Spleen (tissue), 11 donors: ENCODE results near the gene JAM3. TPM values are rescaled to one million over a fixed set of nuclear protein-coding genes. Genes with fewer than 3 reads are reported as not detected.

ENCODE experiments used
- DNase-seq: peaks from one replicate; pipeline ENCODE4 v3.0.0-alpha.2; 2020
- H3K27ac ChIP-seq, 8 donors: fragments of 200-600 bp; sonication (generic) in 7 of 8; 1 replicate in 4 of 8; 2 replicates in 4 of 8; pipeline versions ENCODE4 v1.5.0 to v1.8.0; 2016 to 2021; ENCODE audit warnings: inconsistent platforms in 4 of 8, mild to moderate bottlenecking in 4 of 8, moderate library complexity in 1 of 8
- H3K27me3 ChIP-seq, 7 donors: fragments of 200-600 bp; sonication (generic) in 6 of 7; replicated peaks in 1 of 7; 1 replicate in 4 of 7; 2 replicates in 3 of 7; pipeline versions ENCODE4 v1.5.0 to v1.8.0; 2016 to 2021; ENCODE audit warnings: inconsistent platforms in 3 of 7, mild to moderate bottlenecking in 1 of 7
- H3K36me3 ChIP-seq, 6 donors: fragments of 200-600 bp; sonication (generic) in 5 of 6; 1 replicate in 4 of 6; 2 replicates in 2 of 6; pipeline versions ENCODE4 v1.5.0 to v1.8.0; 2016 to 2021; ENCODE audit warnings: inconsistent platforms in 2 of 6
- H3K4me1 ChIP-seq, 6 donors: fragments of 200-600 bp; sonication (generic) in 5 of 6; 1 replicate in 3 of 6; 2 replicates in 3 of 6; pipeline versions ENCODE4 v1.5.0 to v1.8.0; 2016 to 2021; ENCODE audit warnings: inconsistent platforms in 3 of 6
- H3K4me3 ChIP-seq, 8 donors: fragments of 200-600 bp; sonication (generic) in 7 of 8; 1 replicate in 4 of 8; 2 replicates in 4 of 8; pipeline versions ENCODE4 v1.5.0 to v1.8.0; 2016 to 2021; ENCODE audit warnings: inconsistent platforms in 4 of 8, mild to moderate bottlenecking in 4 of 8, moderate library complexity in 2 of 8
- H3K9me3 ChIP-seq, 8 donors: fragments of 200-600 bp; sonication (generic) in 7 of 8; 1 replicate in 4 of 8; 2 replicates in 4 of 8; pipeline versions ENCODE4 v1.5.0 to v1.8.0; 2016 to 2021; ENCODE audit warnings: inconsistent platforms in 4 of 8
- POLR2A ChIP-seq, 3 donors: fragments of 450-650 bp; IDR thresholded peaks; one replicate each; pipeline ENCODE4 v1.5.1; 2017; ENCODE audit warnings: antibody characterized with exemption in 3 of 3, mild to moderate bottlenecking in 1 of 3
- POLR2AphosphoS5 ChIP-seq, 3 donors: sonication (generic); formaldehyde crosslinking; IDR thresholded peaks; one replicate each; pipeline ENCODE4 v1.5.1; 2017; ENCODE audit warnings: antibody characterized with exemption in 3 of 3
- WGBS, 5 donors: extraction: QIAGEN DNeasy Blood & Tissue Kit in 3 of 5; methylation state at CpG; one replicate each; pipeline versions ENCODE4 v1.1.5 to v1.1.7; 2013 to 2018; 5-methylcytosine and 5-hydroxymethylcytosine counted together
- intact Hi-C: fragments of 100-400 bp; cut with DNase I; formaldehyde crosslinking; loops from one replicate; pipeline ENCODE4 v1.15.0; 2023; ENCODE audit warnings: low total_unique reads
- polyA plus RNA-seq, 3 donors: library from polyadenylated mRNA; stranded (reverse); fragments of 200-250 nt; gene quantifications; one replicate each; pipeline ENCODE4 v1.2.1, GENCODE V29; 2013
- total RNA-seq, 7 donors: library from RNA; depleted of rRNA in 3 of 7; stranded (reverse); fragments of >200 nt in 3 of 7; fragmentation: NEBNext Ultra II Directional in 4 of 7; extraction: Animal tissue kit (Norgen Biotek cat#: 25700) in 4 of 7; gene quantifications; one replicate each; pipeline versions ENCODE4 v1.1.0 to v1.2.1, GENCODE V29; 2016 to 2021
- TF ChIP-seq, protein P1 (sequence below), 11 experiments: fragments of 200-600 bp in 7 of 11; fragments of 450-650 bp in 4 of 11; sonication (generic) in 4 of 11; IDR thresholded peaks in 8 of 11; conservative IDR thresholded peaks in 3 of 11; 1 replicate in 7 of 11; 2 replicates in 4 of 11; pipeline versions ENCODE4 v1.4.0 to v1.8.0; 2016 to 2021; ENCODE audit warnings: antibody characterized with exemption in 11 of 11, inconsistent platforms in 4 of 11, mild to moderate bottlenecking in 1 of 11
- donor health status: healthy with polysubstance abuse.
- donor health status: DM: no; HTN: no; CAD: no; lungs with moderate emphysema.
- donor health status: DM: no; HTN: no; CAD: no.
- donor health status: Bipolar disorder and iron deficiency.
- donor health status: healthy.
- donor health status: DM: no; HTN: no; CAD: no.
- donor health status: DM: yes; HTN: yes; CAD: no.

JAM3 gene
- total and polyA plus RNA-seq, 10 donors, result 9.5 to 28.7 (median 23.2) TPM

DNA sequence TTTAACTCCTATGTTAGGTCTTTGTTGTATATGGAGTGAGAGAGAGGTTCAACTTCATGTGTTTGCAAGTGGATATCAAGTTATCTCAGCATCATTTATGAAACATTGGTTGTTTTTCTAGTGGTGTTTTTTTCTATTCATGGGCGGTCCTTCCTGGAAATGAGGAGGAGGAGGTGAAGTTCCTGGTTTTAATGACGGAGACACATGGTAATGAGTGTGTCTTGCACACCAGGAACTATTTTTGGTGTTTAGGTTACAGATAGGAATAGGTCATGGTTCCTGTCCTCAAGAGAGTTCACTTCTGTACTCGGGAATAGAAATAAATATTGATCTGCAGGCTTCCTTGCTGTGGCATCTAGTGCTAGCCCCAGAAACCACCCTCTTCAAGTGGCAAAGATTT is 74.9 kb downstream of the JAM3 start:
- H3K4me3 ChIP-seq, result no peak overlapping the region
- H3K27ac ChIP-seq, result no peak overlapping the region
- H3K9me3 ChIP-seq, result no peaks in the 10 kb centered on the region
- H3K27me3 ChIP-seq, result no peaks in the 10 kb centered on the region
- 56 to 78% (median 69%) methylated on average over 3 of the region's 3 CpGs for WGBS, 5 donors
- DNase-seq, result no peak
- H3K36me3 ChIP-seq, result peaks cover 0 to 76% (median 5%) of the 10 kb centered on the region in 6 donors
- intact Hi-C loops, result loop anchor here (10.0 kb wide), 1 partner anchor 219 kb away; no protein-coding TSS in a partner anchor
- peaks cover 0 to 8% (median 6%) of the 10 kb centered on the region in 6 donors for H3K4me1 ChIP-seq
- TF ChIP-seq POLR2A (IDR thresholded peaks at IDR 0.05), result no peak
- TF ChIP-seq POLR2AphosphoS5 (IDR thresholded peaks at IDR 0.05), result no peak
- TF ChIP-seq, protein P1, sequence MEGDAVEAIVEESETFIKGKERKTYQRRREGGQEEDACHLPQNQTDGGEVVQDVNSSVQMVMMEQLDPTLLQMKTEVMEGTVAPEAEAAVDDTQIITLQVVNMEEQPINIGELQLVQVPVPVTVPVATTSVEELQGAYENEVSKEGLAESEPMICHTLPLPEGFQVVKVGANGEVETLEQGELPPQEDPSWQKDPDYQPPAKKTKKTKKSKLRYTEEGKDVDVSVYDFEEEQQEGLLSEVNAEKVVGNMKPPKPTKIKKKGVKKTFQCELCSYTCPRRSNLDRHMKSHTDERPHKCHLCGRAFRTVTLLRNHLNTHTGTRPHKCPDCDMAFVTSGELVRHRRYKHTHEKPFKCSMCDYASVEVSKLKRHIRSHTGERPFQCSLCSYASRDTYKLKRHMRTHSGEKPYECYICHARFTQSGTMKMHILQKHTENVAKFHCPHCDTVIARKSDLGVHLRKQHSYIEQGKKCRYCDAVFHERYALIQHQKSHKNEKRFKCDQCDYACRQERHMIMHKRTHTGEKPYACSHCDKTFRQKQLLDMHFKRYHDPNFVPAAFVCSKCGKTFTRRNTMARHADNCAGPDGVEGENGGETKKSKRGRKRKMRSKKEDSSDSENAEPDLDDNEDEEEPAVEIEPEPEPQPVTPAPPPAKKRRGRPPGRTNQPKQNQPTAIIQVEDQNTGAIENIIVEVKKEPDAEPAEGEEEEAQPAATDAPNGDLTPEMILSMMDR (IDR thresholded peaks at IDR 0.05 in 8 of 11, conservative IDR thresholded peaks at IDR 0.05 in 3 of 11), result no peak

- Histone ChIP-seq H3K27me3 (no peaks in the 10 kb centered on the region), H3K36me3 (peaks cover 0 to 85% (median 14%) of the 10 kb centered on the region in 6 donors), H3K4me1 (peaks cover 0 to 2% (median 1%) of the 10 kb centered on the region in 6 donors), H3K9me3 (no peaks in the 10 kb centered on the region), H3K4me3 (no peak overlapping the region), H3K27ac (no peak overlapping the region)
- intact Hi-C loops, result loop anchor here (10.0 kb wide), 1 partner anchor 220 kb away; no protein-coding TSS in a partner anchor
- DNase-seq, result no peak
- 76 to 91% (median 88%) methylated on average over 5 of the region's 5 CpGs for WGBS, 5 donors
- TF ChIP-seq, protein P1 (IDR thresholded peaks at IDR 0.05 in 8 of 11, conservative IDR thresholded peaks at IDR 0.05 in 3 of 11), result no peak
- TF ChIP-seq POLR2AphosphoS5 (IDR thresholded peaks at IDR 0.05) (no peak), POLR2A (IDR thresholded peaks at IDR 0.05) (no peak)
These were observed 75.9 kb downstream of the JAM3 start for GRCh38 chr11:134144744-134145143.

DNA sequence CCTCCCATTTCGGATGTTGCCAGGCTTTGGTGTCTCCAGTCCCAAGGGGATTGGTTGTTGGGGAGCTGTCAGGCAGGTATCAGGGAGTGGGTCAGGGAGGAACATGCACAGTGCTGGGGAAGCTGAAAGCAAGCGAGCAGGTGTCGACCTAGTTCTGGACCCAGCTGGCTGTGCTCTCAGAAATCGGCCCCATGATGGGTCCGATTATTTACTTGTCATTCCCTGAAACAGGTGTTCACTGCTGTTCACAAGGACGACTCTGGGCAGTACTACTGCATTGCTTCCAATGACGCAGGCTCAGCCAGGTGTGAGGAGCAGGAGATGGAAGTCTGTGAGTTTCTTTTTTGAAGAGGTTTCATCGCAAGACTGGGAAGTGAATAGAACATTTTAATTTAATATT is 76.8 kb downstream of the JAM3 start:
- Histone ChIP-seq H3K9me3 (no peaks in the 10 kb centered on the region), H3K36me3 (peaks cover 0 to 87% (median 24%) of the 10 kb centered on the region in 6 donors), H3K27ac (no peak overlapping the region), H3K4me3 (no peak overlapping the region), H3K27me3 (no peaks in the 10 kb centered on the region), H3K4me1 (no peaks in the 10 kb centered on the region)
- 91 to 95% (median 92%) methylated on average over 8 of the region's 8 CpGs for WGBS, 5 donors
- TF ChIP-seq, protein P1 (IDR thresholded peaks at IDR 0.05 in 8 of 11, conservative IDR thresholded peaks at IDR 0.05 in 3 of 11), result no peak
- no peak for TF ChIP-seq POLR2AphosphoS5 (IDR thresholded peaks at IDR 0.05)
- intact Hi-C loops, result loop anchor here (10.0 kb wide), 1 partner anchor 221 kb away; no protein-coding TSS in a partner anchor
- no peak for DNase-seq

DNA sequence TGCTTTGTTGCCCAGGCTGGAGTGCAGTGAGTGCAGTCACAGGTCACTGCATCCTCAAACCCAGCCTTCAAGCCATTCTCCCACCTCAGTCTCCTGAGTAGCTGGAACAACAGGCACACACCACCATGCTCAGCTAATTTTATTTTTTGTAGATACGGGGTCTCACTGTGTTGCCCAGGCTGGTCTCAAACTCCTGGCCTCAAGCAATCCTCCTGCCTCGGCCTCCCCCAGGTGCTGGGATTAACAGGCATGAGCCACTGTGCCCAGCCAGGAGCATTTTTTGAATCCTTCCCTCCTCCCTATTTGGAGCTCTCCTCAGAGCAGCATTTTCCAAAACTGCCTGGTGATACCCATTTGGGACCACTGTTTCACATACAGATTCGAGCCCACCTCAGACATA is 77.7 kb downstream of the JAM3 start:
- no peak overlapping the region for H3K27ac ChIP-seq
- H3K27me3 ChIP-seq, result no peaks in the 10 kb centered on the region
- H3K36me3 ChIP-seq, result peaks cover 0 to 87% (median 28%) of the 10 kb centered on the region in 6 donors
- H3K4me3 ChIP-seq, result no peak overlapping the region
- DNase-seq, result no peak
- no peaks in the 10 kb centered on the region for H3K4me1 ChIP-seq
- 95 to 98% (median 97%) methylated on average over 3 of the region's 3 CpGs for WGBS, 5 donors
- no peaks in the 10 kb centered on the region for H3K9me3 ChIP-seq
- TF ChIP-seq POLR2A (IDR thresholded peaks at IDR 0.05), result no peak
- TF ChIP-seq, protein P1 (IDR thresholded peaks at IDR 0.05 in 8 of 11, conservative IDR thresholded peaks at IDR 0.05 in 3 of 11), result no peak
- TF ChIP-seq POLR2AphosphoS5 (IDR thresholded peaks at IDR 0.05), result no peak
- intact Hi-C loops, result loop anchor here (10.0 kb wide), 1 partner anchor 222 kb away; no protein-coding TSS in a partner anchor
